Endothelial cell of umbilical vein (primary cell): ENCODE results near the gene SURF6. TPM values are rescaled to one million over a fixed set of nuclear protein-coding genes. Genes with fewer than 3 reads are reported as not detected.

Source experiments
- BruUV-seq: library from RNA; stranded (reverse); fragments of 400-500 nt; replicated peaks from 2 replicates; lab custom pipeline; 2021; lab: Mats Ljungman, UMichigan
- CTCF ChIA-PET: fragments of 300-600, 350-600 bp; sonication (Branson Sonifier 250); formaldehyde crosslinking; loops from one replicate; lab custom pipeline; 2021; ENCODE audit warnings: antibody characterized with exemption, inconsistent platforms; lab: Charles Lee
- POLR2A ChIA-PET: fragments of 300-600, 350-600 bp; sonication (Branson Sonifier 250); formaldehyde crosslinking; loops from one replicate; lab custom pipeline; 2021; ENCODE audit warnings: antibody characterized with exemption, inconsistent platforms; lab: Charles Lee
- DNase-seq: peaks from one replicate; pipeline ENCODE4 v3.0.0-alpha.2; 2011; ENCODE audit warnings: low read depth, low spot score
- FAIRE-seq: peaks from 2 replicates; lab custom pipeline; 2011; peaks lifted over from hg19 to GRCh38; lab: Jason Lieb, UNC
- H2AFZ ChIP-seq: 2 replicates; pipeline ENCODE4 v1.6.0; 2012; ENCODE audit warnings: low read depth, low read length, control low read depth, inconsistent platforms
- H3K27ac ChIP-seq: 2 replicates; pipeline ENCODE4 v1.5.1; 2011; ENCODE audit warnings: low read depth, mild to moderate bottlenecking, control low read depth, low read length, moderate library complexity; ENCODE audit not compliant: insufficient read depth
- H3K27me3 ChIP-seq, 2 experiments: 2 replicates each; pipeline versions ENCODE4 v1.6.0 to v1.6.1; 2011; ENCODE audit warnings: low read length in 2 of 2, mixed read lengths in 1 of 2; ENCODE audit not compliant: control insufficient read depth in 2 of 2, insufficient read depth in 2 of 2
- H3K36me3 ChIP-seq, 2 experiments: 2 replicates in 1 of 2; 3 replicates in 1 of 2; pipeline ENCODE4 v1.5.1; 2011; ENCODE audit warnings: low read length in 2 of 2, mild to moderate bottlenecking in 1 of 2, moderate library complexity in 1 of 2; ENCODE audit not compliant: control insufficient read depth in 2 of 2, insufficient read depth in 2 of 2; ENCODE audit errors: extremely low read depth in 1 of 2
- H3K4me1 ChIP-seq: 3 replicates; pipeline ENCODE4 v1.5.1; 2011; ENCODE audit warnings: mild to moderate bottlenecking, low read length; ENCODE audit not compliant: control insufficient read depth, insufficient read depth; ENCODE audit errors: extremely low read depth
- H3K4me2 ChIP-seq: 2 replicates; pipeline ENCODE4 v1.6.1; 2011; ENCODE audit warnings: low read length, control low read depth, mixed read lengths; ENCODE audit not compliant: insufficient read depth
- H3K4me3 ChIP-seq, 3 experiments: fragments of 200-600 bp in 1 of 3; sonication (generic), shearing (Covaris generic) in 1 of 3; replicated peaks in 1 of 3; 2 replicates each; pipeline ENCODE4 v1.5.1; 2011 to 2016; ENCODE audit warnings: control low read depth in 3 of 3, low read length in 3 of 3, mild to moderate bottlenecking in 2 of 3, inconsistent platforms in 1 of 3, low read depth in 1 of 3, moderate library complexity in 1 of 3; ENCODE audit not compliant: insufficient read depth in 1 of 3
- H3K79me2 ChIP-seq: 2 replicates; pipeline ENCODE4 v1.6.0; 2012; ENCODE audit warnings: low read length, inconsistent platforms; ENCODE audit not compliant: control insufficient read depth, insufficient read depth
- H3K9ac ChIP-seq: replicated peaks from 2 replicates; pipeline ENCODE3; 2011; ENCODE audit warnings: low read length, control low read depth; ENCODE audit not compliant: insufficient read depth; ENCODE audit errors: extremely low read depth
- H3K9me1 ChIP-seq: replicated peaks from 3 replicates; pipeline ENCODE4 v1.6.0; 2011; ENCODE audit warnings: mild to moderate bottlenecking, low read length; ENCODE audit not compliant: control insufficient read depth, insufficient read depth; ENCODE audit errors: extremely low read depth
- H3K9me3 ChIP-seq: replicated peaks from 2 replicates; pipeline ENCODE4 v1.5.1; 2012; ENCODE audit warnings: low read length, inconsistent platforms; ENCODE audit not compliant: control insufficient read depth, insufficient read depth
- H4K20me1 ChIP-seq: replicated peaks from 2 replicates; pipeline ENCODE3; 2011; ENCODE audit warnings: mild to moderate bottlenecking, low read length; ENCODE audit not compliant: control insufficient read depth, insufficient read depth; ENCODE audit errors: extremely low read depth
- CTCF ChIP-seq, 2 donors: IDR thresholded peaks; 1 replicate in 1 of 2; 2 replicates in 1 of 2; pipeline ENCODE4 v1.5.1; 2011; ENCODE audit warnings: low read length in 2 of 2, mild to moderate bottlenecking in 2 of 2, moderate library complexity in 2 of 2, control low read depth in 1 of 2, inconsistent platforms in 1 of 2, low read depth in 1 of 2; ENCODE audit not compliant: insufficient read depth in 1 of 2; ENCODE audit errors: extremely low read depth in 1 of 2
- EZH2 ChIP-seq: IDR thresholded peaks from 2 replicates; pipeline ENCODE4 v1.6.1; 2012; ENCODE audit warnings: borderline replicate concordance, low read depth, mild to moderate bottlenecking, moderate library complexity, low read length, inconsistent platforms; ENCODE audit not compliant: severe bottlenecking
- FOS ChIP-seq: IDR thresholded peaks from 2 replicates; pipeline ENCODE4 v1.6.1; 2011; ENCODE audit warnings: mild to moderate bottlenecking, low read length, moderate library complexity, borderline replicate concordance; ENCODE audit not compliant: insufficient read depth
- GATA2 ChIP-seq: IDR thresholded peaks from 2 replicates; pipeline ENCODE4 v1.7.0; 2011; ENCODE audit warnings: low read depth, mild to moderate bottlenecking, moderate library complexity, mixed read lengths, low read length; ENCODE audit not compliant: insufficient read length, insufficient read depth
- JUN ChIP-seq: IDR thresholded peaks from 2 replicates; pipeline ENCODE4 v1.6.1; 2011; ENCODE audit warnings: borderline replicate concordance, low read depth; ENCODE audit not compliant: insufficient read length, insufficient read depth
- MAX ChIP-seq: IDR thresholded peaks from 2 replicates; pipeline ENCODE4 v1.6.1; 2011; ENCODE audit not compliant: insufficient read depth, insufficient read length
- MYC ChIP-seq: IDR thresholded peaks from one replicate; pipeline ENCODE4 v1.6.1; 2011; ENCODE audit warnings: mild to moderate bottlenecking, low read depth, low read length
- POLR2A ChIP-seq: IDR thresholded peaks from 2 replicates; pipeline ENCODE4 v1.6.1; 2012; ENCODE audit warnings: low read depth, mild to moderate bottlenecking, control low read depth, low read length
- POLR2AphosphoS5 ChIP-seq: IDR thresholded peaks from 2 replicates; pipeline ENCODE4 v1.6.1; 2012; ENCODE audit warnings: low read depth, mild to moderate bottlenecking, control low read depth, low read length, moderate library complexity; ENCODE audit not compliant: insufficient read depth
- dilution Hi-C: fragments of 300-500 bp; cut with MboI; formaldehyde crosslinking; loops from one replicate; pipeline ENCODE4 v1.15.0; 2019; ENCODE audit warnings: low sequenced_read_pairs; ENCODE audit not compliant: extremely low pct_ligation_motif_present
- intact Hi-C: fragments of 100-400 bp; cut with micrococcal nuclease; formaldehyde crosslinking; loops from one replicate; pipeline ENCODE4 v1.10.0; 2022
- polyA plus RNA-seq, 4 experiments: library from polyadenylated mRNA; depleted of rRNA in 3 of 4; stranded (reverse) in 3 of 4; unstranded in 1 of 4; fragments of >200 nt; gene quantifications; 2 replicates each; pipeline versions ENCODE4 v1.2.1 to v1.2.3, GENCODE V29; 2011 to 2012; ENCODE audit warnings: missing spikeins in 1 of 4
- total RNA-seq: library from RNA; stranded (reverse); gene quantifications from 2 replicates; pipeline ENCODE4 v1.2.3, GENCODE V29; 2021

SURF6 gene
- total and polyA plus RNA-seq, 2 donors (not counting 3 experiments of a cell fraction or from before 2014, with no cell fraction given), result 4.9 to 16.0 TPM

GRCh38 chr9:133309608-133310007 lies 26.4 kb downstream of the SURF6 start:
- Histone ChIP-seq H4K20me1 (no peaks in the 10 kb centered on the region), H3K9me1 (no peaks in the 10 kb centered on the region), H3K27me3 (peaks cover 0 to 2% of the 10 kb centered on the region in 2 experiments), H3K9ac (no peak overlapping the region), H3K79me2 (no peaks in the 10 kb centered on the region), H3K4me1 (no peaks in the 10 kb centered on the region), H3K27ac (no peak overlapping the region), H3K36me3 (no peaks in the 10 kb centered on the region), H3K9me3 (no peaks in the 10 kb centered on the region), H2AFZ (no peak overlapping the region), H3K4me3 (no peak overlapping the region), H3K4me2 (no peak overlapping the region)
- FAIRE-seq (no peak), DNase-seq (no peak)
- intact Hi-C loops, result no loop called here
- dilution Hi-C loops, result no loop called here
- ChIA-PET POLR2A (no interaction called here), CTCF (no interaction called here)
- no TSS peak for BruUV-seq
- TF ChIP-seq GATA2, result no peak
- no peak for TF ChIP-seq MYC
- TF ChIP-seq MAX, result no peak
- no peak for TF ChIP-seq POLR2A
- no peak for TF ChIP-seq JUN
- no peak for TF ChIP-seq CTCF (IDR thresholded peaks at IDR 0.05; ENCODE audit: extremely low read depth in 1 of 2, insufficient read depth in 1 of 2, low read depth in 1 of 2, low read length in 2 of 2)
- TF ChIP-seq POLR2AphosphoS5, result no peak
- no peak for TF ChIP-seq FOS
- TF ChIP-seq EZH2, result no peak
